ENCODE measurements around the gene PRKN.

The PRKN gene

DNA sequence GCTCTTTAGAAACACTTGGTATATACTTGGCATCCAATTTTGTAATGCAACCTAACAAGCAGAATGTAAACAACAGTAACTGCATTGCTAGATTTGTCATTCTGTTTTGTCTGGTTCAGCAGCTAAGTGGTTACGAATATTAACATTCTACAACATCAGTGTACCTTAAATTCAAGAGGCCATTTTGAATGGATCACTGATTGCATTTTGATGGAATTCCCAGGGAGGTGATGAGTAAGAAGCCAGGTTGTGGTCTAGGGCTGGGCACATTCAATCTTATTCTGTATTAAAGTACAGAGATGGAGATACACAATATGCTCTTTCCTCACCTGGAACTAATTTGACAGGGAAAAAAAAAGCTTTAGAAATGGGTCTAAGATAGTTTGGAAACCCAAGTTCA, 483.5 kb downstream of the PRKN start:
- no peak for DNase-seq (ENCODE audit: low read depth, low spot score)

DNA sequence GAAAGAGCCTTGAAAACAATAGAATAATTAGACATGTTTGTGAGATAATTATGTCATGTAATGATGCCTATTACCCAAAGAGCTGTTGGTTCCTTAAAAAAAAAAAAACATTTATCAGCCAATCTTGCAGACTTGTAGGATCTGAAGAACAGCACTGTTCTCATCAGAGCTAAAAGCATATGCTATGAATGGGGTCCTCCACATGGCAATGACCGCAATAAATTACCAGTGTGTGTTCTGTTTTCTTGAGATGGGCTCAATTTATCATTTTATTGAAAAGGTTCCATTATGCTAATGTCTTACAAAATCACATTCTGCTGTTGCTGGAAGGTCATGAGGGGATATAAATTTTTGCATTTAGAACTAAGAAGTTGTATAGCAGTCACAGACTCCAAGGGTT, 484.7 kb downstream of the PRKN start:
- DNase-seq (ENCODE audit: low read depth, low spot score) = no peak

DNA sequence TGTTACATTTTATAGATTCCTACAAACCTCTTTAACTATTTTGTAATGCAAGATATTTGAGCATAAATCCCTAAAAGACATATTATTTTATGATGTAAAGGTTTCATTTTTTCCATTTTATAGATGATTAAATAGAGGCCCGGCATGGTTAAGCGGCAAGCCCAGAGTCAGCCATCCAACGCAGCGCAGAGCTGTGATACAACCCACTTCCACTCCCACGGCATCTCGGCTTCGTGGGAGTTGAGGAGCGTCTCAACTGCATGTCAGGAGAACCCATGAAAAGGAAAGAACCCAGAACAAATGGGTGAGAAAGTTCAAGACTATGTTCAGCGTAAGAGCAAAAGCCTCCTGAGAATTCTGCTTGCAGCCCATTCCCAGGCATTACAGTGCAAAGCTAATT, 488.2 kb downstream of the PRKN start:
- DNase-seq (ENCODE audit: low read depth, low spot score) = no peak

DNA sequence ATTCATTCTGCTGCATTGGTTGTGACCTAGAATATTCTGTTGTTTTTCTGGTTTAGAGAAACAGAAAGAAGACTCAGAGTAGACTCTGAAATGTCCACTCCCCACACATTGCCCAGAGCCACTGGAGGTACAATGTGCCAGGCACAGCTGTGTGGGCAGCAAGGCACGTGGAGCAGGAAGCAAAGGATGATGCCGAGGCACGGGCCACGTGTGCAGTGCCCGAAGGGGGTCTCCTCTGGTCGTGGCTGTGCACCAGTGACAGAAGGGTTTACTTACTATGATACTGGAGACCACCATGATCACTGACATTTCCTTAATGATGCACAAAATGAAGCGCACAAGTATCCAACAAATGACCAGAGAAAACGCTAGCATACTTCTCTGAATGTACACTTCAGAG, 488.9 kb downstream of the PRKN start:
- DNase-seq (ENCODE audit: low read depth, low spot score) = no peak

DNA sequence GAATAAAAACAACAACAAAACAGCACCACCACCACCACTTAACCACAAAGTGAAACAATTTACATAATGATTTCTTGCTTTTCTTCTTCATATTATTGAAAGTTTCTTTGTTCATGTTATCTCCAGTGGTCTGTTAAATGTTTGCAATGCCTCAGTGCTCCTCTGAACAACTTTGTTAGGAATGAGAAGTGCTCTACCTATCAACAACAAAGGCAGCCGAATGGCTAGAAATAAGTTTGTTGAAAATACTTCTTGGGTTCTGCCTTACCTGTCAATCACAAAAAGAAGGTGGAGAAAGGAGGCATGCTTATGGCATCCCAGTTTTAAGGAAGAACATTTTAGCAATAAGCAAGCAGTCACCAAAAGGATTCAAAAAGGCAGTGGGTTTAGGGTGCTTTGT, 490.2 kb downstream of the PRKN start:
- DNase-seq (ENCODE audit: low read depth, low spot score) = peak; percentile 52

DNA sequence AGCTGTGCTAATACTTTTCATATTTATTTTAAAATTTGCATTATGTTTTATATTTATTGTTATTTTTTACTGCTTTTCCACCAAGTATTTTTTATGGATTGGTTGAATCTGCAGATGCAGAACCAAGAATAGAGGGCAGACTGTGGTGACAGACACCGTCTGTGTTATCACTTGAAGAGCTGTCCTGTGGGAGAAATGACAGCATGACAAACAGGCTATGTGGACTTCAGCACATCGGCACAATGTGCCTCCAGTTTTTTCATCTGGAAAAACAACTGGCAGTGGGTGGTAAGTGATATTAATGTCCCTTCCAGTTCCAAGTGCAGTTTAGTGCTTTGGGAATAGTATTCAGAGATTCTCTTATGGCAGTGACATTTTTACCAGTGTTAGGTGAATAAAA, 492.9 kb downstream of the PRKN start:
- DNase-seq (ENCODE audit: low read depth, low spot score) = no peak

DNA sequence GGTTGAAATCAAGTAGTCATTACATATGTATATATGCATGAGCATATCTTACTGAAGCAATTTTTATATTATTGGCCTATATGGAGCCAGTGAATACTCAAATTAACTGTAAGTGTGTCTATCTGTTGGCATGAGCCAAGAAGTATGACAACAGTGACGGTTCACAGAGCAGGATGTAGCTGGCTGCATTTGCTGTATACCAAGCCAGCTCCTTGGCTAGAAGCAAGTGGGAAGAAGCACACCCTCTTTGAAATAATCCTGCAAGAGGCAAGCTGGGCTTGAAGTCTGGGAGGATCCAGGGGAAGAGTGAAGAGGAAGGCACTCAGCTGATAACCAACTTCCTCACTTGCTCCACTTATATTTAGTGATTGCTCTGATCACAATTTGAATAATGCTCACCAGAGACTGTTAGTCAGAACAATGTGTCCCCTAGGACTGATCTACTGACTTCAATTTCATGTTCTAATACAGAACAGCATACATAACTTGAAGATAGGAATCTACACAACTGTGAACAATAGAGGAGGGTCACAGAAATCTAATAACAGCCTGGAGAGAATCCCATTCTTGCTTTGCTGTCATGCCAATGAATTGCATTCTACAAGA, 497.3 kb downstream of the PRKN start:
- DNase-seq (ENCODE audit: low read depth, low spot score) = no peak

DNA sequence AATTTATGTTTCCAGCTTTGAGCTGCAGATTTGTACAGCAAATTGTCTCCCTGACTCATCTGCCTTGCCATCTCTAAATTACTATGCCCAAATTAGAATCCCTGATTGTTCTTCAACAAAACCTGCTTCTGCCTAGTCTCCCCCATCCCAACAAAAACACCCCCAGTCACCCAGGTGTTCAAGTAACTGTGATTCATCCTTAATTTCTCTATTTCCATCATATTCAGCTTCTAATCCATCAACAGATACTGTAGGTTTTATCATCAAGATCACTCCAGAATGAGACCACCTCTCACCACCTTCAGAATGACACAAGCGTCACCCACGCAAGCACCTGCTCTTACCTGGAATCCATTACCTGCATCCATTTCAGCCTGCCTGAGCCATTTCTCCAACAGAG, 498.5 kb downstream of the PRKN start:
- no peak for DNase-seq (ENCODE audit: low read depth, low spot score)

DNA sequence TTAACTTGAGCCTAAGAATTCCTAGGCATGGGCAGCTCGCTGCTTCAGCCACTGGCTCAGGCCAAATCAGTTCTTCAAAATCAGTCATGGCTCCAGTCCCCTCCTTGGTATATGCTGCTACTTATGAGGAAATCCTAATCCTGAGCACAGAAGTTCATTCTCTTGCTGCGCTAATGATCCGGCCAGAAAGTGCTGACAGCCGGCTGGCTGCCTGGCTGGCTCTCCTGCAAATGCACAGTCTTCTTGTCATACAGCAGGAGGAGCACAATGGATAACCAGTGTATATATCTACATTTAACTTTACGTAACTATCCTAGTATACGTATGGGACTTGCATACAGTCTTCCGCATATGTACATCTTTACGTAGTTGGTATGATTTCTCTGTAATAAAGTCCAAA, 500.8 kb downstream of the PRKN start:
- DNase-seq (ENCODE audit: low read depth, low spot score) = no peak

DNA sequence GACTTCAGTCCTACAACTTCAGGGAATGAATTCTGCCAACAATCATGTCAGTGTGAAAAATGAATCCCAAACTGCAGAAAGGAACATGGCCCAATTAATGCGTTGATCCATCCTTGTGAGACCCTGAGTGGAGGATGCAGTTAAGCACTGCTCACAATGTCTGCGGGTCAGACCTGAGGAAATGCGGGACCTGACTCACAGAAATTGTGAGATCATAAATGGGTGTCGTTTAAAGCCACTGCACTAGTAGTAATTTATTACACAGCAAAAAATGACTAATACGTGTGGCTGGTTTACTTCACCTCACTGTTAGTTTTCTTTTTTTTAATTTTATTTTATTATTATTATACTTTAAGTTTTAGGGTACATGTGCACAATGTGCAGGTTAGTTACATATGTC, 505.0 kb downstream of the PRKN start:
- no peak for DNase-seq (ENCODE audit: low read depth, low spot score)

DNA sequence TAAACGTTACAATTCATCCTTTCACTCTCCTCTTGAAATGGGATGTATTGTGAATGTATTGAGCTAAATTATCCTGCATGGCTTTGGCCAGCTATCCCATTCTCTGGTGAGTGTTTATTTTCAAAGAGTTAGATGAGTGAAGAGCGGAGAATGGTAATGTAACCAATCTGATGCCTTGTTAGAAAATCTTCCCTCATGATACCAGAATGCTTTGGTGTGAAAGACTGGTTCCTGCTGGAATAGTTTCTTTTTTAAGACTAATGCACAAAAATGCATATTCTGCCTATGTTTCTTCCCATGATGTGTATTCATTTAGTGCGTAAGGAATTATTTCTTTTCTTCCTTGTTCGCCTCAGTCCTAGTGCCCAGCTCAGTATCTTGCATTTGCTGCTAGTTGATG, 506.7 kb downstream of the PRKN start:
- no peak for DNase-seq (ENCODE audit: low read depth, low spot score)

DNA sequence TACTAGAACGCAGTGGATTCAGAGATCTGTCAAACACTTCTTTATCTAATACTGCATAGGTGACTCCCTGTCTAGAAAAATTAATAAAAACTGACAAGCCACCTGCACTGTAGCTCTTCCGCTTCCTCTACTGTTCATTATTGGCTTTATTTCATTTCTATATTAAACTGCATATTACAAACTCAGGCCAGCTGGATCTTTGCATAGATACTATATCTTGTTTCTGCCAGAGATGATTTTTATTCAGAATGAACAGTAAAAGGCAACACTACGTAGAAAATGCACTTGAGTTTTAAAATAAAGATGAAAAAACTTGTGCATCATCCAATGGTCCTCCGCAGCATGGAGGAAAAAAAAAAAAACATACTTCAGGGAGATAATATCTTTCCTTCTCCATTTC, 508.3 kb downstream of the PRKN start:
- DNase-seq (ENCODE audit: low read depth, low spot score) = no peak

DNA sequence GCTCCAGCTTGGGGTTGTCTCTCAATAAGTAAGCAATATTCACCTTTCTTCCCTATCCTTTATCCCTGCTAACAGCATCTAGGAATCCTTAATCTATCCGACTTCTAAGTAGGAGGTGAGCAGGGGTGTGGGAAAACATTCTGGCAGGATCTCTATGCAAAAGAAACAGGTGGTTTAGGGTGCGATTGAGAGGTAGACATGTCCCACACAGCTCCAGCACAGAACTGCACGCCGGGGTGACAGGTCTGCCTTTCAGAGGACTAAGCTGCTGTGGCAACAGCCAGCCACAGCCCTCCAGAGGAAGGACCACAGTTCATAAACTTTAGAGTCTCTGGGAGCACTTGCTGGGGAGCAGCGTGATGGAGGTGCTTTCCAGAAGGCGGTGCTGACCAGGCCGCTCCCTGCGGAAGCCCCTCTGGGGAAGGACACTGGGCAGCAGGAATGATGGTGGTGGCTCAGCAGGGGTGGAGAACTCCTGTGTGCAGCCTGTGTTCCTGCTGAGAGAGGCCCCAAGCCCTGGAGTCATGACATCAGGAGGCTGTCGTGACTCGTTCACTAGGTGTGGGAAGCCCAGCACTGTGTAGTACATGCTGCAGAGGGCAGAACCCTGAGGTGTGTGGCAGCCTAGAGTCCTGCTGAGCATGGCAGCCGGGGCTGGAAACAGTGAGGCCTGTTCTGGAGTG, 509.6 kb downstream of the PRKN start:
- DNase-seq (ENCODE audit: low read depth, low spot score) = peak; percentile 2

DNA sequence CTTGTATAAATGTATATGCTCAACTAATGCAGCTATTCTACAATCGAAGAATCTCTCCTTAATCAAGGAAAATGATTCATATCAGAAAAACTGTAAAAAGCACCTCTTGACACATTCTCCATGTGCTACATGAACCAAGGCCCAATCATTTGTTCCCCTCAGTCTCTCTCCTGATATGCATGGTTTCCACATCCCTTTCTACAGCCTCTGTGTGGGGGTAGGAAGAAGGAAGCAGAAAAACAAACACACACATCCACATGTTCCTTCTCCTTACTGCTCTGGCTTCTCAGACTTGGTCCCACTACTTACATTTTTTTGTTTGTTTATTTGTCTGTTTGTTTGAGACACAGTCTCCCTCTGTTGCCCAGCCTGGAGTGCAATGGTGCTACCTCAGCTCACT, 510.5 kb downstream of the PRKN start:
- DNase-seq (ENCODE audit: low read depth, low spot score) = no peak

DNA sequence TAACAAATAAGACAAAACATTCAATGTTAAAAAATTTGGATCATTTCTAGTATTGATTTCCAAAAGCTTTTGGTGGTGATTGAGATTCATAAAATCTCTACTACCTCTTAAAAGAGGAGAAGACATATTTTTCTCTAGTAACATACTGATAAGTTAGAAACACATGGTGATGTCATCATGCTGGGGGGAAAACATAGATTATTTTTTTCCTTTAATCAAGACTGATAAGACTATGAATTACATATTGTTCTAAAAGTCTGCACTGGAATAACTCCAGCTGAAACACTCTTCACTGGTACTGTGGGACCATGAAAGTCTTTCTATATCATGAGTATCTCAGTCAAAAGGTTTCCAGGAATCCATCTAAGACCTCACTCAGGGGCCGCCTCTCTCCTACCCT, 515.8 kb downstream of the PRKN start:
- no peak for DNase-seq (ENCODE audit: low read depth, low spot score)

DNA sequence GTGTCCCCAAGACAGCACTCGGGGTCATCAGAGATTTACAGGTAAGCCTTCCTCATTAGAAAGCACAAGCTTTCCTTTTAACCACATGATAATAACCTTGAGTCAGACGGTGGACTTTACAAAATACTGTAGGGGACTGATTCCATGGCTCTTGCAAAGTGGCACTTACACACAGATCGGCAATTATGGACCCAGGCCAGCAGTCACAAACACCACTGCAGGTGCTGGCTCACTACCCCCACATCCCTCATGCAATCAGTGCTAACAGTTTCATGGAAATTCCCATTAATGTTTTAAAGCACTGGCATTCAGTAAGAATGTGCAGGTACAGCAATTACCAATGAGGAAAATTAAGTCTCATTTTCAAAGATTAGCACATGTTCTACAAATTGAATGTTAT, 516.5 kb downstream of the PRKN start:
- no peak for DNase-seq (ENCODE audit: low read depth, low spot score)

DNA sequence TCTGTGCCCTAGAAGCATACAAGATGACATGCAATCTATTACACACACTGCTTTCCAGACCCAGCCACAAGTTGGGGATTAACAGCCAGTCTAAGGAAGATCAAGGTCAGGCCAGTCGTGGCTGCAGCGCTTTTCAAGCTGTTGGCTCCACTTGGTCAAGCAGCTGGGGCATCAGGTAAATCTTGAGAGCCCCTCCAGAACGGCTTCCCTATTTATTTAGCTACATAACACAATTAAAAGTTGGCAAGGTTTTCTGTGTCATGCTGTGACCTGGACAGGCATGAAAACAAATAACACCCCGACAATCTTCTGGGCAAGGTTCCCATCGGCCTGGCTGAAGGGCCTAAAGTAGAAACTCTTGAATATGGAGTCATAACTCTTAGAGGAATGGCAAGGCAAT, 524.3 kb downstream of the PRKN start:
- DNase-seq (ENCODE audit: low read depth, low spot score) = no peak

DNA sequence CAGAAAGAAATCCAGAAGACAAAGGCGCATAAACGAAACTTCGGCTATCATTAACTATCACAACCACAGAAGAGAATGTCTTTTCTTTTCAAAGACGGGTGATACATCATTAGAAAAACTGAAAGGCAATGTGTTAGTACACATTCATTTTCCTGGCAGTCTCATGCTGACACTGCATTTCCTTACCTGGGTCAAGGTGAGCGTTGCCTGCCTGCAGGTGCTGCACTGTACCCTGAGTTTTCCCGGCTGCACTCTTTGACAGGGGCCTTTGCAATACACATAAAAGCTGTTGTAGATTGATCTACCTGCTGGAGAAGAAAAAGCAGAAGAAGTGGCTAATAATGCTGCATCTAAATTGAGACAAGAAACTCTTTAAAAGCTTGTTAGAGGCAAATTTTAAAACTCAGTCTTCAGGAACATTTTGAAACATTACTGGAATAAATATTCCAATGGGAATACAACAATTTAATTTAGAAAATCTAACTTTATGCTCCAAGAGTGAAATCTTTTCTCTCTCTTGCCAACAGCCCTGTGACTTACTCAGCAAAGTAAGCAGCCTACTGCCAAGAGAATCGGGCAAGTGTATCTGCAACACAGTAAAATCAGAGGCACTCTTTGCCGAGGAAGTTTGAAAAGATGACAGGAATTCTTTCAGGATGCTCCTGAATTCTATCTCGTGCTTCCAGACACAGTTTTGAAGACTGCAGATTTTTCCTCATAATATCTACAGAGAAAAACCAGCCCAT, 526.4 kb downstream of the PRKN start:
- DNase-seq (ENCODE audit: low read depth, low spot score) = no peak

DNA sequence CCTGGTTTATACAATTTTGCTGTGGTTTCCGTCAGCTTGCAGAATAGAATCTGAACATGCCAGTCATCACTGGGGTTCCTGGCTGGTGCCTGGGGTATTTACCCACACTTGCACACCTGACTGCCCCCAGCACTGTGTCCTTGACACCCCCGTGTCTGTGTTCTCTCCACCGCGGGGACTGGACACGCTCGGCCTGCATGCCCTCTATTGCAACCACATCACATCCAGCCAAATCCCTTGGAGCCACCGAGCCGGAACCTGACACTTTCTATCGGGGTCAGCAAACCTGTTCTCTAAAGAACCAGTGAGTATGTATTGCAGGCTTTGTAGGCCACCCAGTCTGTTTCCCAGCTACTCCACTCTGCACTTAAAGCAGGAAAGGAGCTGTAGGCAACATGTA, 527.5 kb downstream of the PRKN start:
- DNase-seq (ENCODE audit: low read depth, low spot score) = no peak

DNA sequence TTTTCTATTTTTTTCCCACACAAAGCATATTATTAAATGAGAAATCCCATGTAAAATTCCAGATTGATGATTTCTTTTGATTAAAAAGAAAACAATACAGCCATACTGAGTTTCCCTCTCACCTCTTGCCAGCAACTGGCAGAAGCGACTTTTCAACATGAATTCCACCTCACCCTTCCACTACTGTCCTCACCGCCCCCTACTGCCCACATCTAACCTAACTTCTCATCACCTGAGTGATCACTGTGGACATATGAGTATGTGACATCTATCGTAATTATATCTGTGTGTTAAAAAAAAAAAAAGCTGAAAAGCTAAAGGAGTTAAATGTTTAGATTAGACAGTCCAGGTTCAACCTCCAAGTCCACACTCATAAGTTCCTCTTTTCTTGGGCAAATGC, 528.6 kb downstream of the PRKN start:
- no peak for DNase-seq (ENCODE audit: low read depth, low spot score)

DNA sequence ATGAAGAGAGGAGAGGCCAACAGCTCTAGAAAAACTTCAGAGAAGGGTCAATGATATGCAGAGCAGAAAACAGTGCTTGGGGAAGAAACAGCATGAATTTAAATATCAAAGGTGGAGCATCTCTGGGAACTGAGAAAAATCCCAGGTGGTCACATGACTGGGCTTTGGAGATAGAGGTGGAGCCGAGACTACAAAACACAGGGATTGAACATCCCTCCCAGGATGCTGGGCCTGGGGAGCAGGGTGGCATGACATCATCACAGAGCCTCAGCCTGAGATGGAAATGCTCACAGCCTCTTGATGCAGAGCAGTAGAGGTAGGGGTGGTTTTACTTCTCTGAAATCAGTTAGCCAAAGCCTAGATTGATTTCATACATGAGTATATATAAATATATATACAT, 529.5 kb downstream of the PRKN start:
- DNase-seq (ENCODE audit: low read depth, low spot score) = no peak

DNA sequence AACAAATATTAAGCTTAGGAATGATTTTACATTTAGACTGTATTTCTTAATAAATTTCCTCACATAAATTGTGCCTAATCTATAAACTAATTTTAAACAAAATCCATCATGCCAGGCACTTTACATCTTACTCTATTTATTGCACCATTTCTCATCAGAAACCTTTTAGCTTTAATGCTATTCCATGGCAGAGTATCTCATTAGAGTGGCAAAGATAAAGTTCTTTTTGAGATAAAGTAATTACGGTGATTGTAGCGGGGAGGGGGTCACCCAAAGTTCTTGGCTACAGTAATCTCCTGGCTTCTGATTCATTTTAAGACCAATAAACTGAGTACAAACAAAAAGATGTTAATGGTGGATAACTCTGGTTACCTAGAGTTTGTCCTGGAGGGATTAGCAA, 532.1 kb downstream of the PRKN start:
- no peak for DNase-seq (ENCODE audit: low read depth, low spot score)

DNA sequence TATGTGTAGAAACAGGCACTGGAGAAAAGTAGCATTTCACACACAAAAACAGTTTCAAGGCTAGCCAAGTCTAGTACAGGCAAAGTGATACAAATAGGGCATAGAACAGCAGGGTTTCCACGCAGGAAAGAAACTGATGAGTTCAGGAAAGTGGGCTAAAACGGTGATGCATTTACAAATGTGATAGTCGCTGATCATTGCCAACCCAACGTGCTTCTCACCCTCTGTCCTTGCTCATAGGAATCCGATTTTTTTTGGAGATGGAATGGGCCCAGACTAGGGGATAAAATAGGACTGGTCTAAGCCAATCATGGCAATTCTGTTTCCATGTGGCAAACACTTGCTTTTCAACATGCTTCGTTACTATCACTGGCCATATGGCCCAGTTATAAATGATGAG, 536.6 kb downstream of the PRKN start:
- DNase-seq (ENCODE audit: low read depth, low spot score) = no peak
